MCF 10A (cell line): ENCODE data around the gene STAC. TPM values are rescaled to one million over a fixed set of nuclear protein-coding genes. Genes with fewer than 3 reads are reported as not detected.
"Not testable (repeated sequence)": the region's sequence is repeated elsewhere in the genome, so short reads cannot be mapped to it uniquely, and the experiment has no call there.

Experiments
- BruUV-seq: library from RNA; stranded (reverse); fragments of 400-500 nt; replicated peaks from 2 replicates; lab custom pipeline; 2021; lab: Mats Ljungman, UMichigan
- CTCF ChIA-PET: fragments of 300-600 bp; sonication (Branson Sonifier 250); formaldehyde crosslinking; extraction: SDS; loops from one replicate; lab custom pipeline; 2021; ENCODE audit warnings: antibody characterized with exemption, inconsistent platforms; lab: Yijun Ruan, JAX
- POLR2A ChIA-PET: fragments of 300-600, 350-650 bp; sonication (Branson Sonifier 250); formaldehyde crosslinking; extraction: SDS; loops from one replicate; lab custom pipeline; 2020; ENCODE audit warnings: antibody characterized with exemption, inconsistent platforms; lab: Yijun Ruan, JAX
- DNase-seq: peaks from one replicate; pipeline ENCODE4 v3.0.0-alpha.2; 2018; ENCODE audit not compliant: unreplicated experiment
- H3K27ac Mint-ChIP-seq: one replicate; pipeline ENCODE4 v1.8.0; 2022; ENCODE audit warnings: mild to moderate bottlenecking, low read depth, mixed read lengths; ENCODE audit not compliant: unreplicated experiment
- H3K27me3 Mint-ChIP-seq: one replicate; pipeline ENCODE4 v1.8.0; 2022; ENCODE audit warnings: mixed read lengths; ENCODE audit not compliant: insufficient read depth, unreplicated experiment
- H3K36me3 Mint-ChIP-seq: one replicate; pipeline ENCODE4 v1.8.0; 2022; ENCODE audit warnings: mild to moderate bottlenecking, moderate library complexity, mixed read lengths; ENCODE audit not compliant: insufficient read depth, unreplicated experiment
- H3K4me1 Mint-ChIP-seq: one replicate; pipeline ENCODE4 v1.8.0; 2022; ENCODE audit warnings: mixed read lengths; ENCODE audit not compliant: insufficient read depth, unreplicated experiment
- H3K4me3 Mint-ChIP-seq: one replicate; pipeline ENCODE4 v1.8.0; 2022; ENCODE audit warnings: mild to moderate bottlenecking, moderate library complexity, mixed read lengths; ENCODE audit not compliant: unreplicated experiment
- H3K9me3 Mint-ChIP-seq: one replicate; pipeline ENCODE4 v1.8.0; 2022; ENCODE audit warnings: mixed read lengths; ENCODE audit not compliant: unreplicated experiment
- intact Hi-C: fragments of 100-400 bp; cut with micrococcal nuclease; formaldehyde crosslinking; loops from 2 replicates; pipeline ENCODE4 v1.14.1; 2022
- total RNA-seq: library from RNA; stranded (reverse); gene quantifications from 2 replicates; pipeline ENCODE4 v1.2.3, GENCODE V29; 2022
- TF ChIP-seq, protein P1 (sequence below): fragments of 200-600 bp; IDR thresholded peaks from one replicate; pipeline ENCODE4 v1.8.0; 2022; ENCODE audit warnings: antibody characterized with exemption, mild to moderate bottlenecking; ENCODE audit not compliant: unreplicated experiment

Gene STAC
- total RNA-seq, 1 experiment from 2014 or later, result 1.1 TPM

DNA sequence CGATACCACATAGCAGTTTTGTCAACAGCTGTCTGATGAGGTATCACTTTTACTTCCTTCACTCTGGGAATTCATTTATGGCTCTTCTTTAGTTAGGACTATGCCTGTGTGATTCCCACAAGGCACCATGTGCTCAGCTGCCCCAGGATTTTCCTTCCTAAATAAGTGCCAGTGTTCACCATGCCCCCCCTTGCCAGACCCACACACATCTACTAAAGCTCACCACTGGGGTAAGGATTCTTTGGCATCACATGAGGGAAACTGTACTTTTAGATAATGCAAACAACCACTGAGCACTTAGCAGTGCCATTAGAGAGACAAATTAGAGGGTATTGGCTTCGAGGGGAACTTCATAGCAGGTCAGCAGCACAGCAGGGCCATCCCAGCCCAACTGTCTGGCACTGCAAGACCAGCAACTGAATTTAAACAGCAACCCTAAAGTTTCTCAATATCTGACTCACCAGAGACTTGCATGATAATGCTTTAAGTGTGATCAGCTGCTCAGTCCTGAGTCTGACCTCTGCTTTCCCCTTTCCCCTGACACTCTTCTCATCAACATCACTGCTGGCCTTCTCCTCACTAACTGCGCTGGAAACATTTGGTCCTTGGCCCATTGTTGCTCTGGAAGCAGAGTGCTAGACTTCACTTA, 114.3 kb downstream of the STAC start:
- CTCF ChIA-PET, result interaction anchor here (0.8 to 1.1 kb wide), 2 partner anchors 10 to 46 kb away, joined by 4 to 5 read pairs; no protein-coding TSS in a partner anchor
- H3K4me1 Mint-ChIP-seq, result peaks cover 40% of the 10 kb centered on the region
- TF ChIP-seq, protein P1, sequence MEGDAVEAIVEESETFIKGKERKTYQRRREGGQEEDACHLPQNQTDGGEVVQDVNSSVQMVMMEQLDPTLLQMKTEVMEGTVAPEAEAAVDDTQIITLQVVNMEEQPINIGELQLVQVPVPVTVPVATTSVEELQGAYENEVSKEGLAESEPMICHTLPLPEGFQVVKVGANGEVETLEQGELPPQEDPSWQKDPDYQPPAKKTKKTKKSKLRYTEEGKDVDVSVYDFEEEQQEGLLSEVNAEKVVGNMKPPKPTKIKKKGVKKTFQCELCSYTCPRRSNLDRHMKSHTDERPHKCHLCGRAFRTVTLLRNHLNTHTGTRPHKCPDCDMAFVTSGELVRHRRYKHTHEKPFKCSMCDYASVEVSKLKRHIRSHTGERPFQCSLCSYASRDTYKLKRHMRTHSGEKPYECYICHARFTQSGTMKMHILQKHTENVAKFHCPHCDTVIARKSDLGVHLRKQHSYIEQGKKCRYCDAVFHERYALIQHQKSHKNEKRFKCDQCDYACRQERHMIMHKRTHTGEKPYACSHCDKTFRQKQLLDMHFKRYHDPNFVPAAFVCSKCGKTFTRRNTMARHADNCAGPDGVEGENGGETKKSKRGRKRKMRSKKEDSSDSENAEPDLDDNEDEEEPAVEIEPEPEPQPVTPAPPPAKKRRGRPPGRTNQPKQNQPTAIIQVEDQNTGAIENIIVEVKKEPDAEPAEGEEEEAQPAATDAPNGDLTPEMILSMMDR, result no peak
- H3K9me3 Mint-ChIP-seq, result no peaks in the 10 kb centered on the region
- BruUV-seq, result no TSS peak
- intact Hi-C loops, result no loop called here
- POLR2A ChIA-PET, result no interaction called here
- H3K27ac Mint-ChIP-seq, result peak overlapping the region; percentile 40
- no peaks in the 10 kb centered on the region for H3K36me3 Mint-ChIP-seq
- H3K4me3 Mint-ChIP-seq, result no peak overlapping the region
- peak; percentile 74 for DNase-seq
- H3K27me3 Mint-ChIP-seq, result no peaks in the 10 kb centered on the region

DNA sequence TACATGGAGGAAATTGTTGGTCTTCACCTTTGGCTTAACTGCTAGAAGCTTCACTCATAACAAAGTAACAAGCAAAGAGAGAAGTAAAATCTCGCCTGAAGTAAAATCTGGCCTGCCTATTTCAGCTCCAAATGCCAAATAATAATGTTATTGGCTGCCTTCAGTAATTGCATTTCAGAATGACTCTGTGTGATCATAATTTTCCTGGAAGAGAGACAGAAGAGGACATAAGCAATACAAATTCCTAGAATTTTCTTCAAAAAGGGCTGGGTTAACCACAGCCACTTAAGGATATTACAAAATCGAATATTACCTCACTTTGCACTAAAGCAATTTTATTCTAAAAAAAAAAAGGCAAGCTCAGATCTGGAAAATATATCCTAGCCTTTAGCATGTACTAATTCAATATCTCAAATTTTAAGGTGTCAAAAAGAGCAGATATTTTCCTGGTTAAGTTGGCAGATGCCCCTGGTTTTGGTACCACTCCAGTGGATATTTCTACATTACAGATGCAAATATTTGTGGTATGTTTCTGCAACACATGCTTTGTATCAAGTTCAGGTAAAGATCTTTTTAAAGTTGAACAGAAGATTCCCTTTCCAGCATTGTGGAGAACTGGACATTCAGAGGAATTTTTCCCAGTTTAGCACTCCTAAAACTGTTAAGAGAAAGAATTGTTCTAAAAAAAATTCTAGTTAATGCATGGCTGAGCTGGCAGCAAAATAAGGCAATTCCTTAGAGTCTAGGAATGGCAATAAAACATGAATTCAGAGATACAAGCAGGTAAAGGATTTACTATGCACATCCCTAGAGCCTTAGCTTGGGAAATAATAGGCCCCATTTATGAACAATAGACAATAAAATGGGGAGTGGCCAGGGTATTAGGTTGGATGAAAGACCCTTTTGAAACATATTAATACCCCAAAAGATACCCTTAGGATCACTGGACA, 116.7 kb downstream of the STAC start:
- Mint-ChIP-seq H3K27ac (peak overlapping the region; percentile 59), H3K27me3 (no peaks in the 10 kb centered on the region), H3K4me1 (peaks cover 40% of the 10 kb centered on the region), H3K4me3 (no peak overlapping the region), H3K36me3 (no peaks in the 10 kb centered on the region), H3K9me3 (no peaks in the 10 kb centered on the region)
- no TSS peak for BruUV-seq
- intact Hi-C loops, result loop anchor here (2.0 kb wide), 1 partner anchor 52 kb away; no protein-coding TSS in a partner anchor
- POLR2A ChIA-PET, result interaction anchor here (0.7 to 1.1 kb wide), 3 partner anchors 87 to 180 kb away, joined by 3 to 4 read pairs (median 4); no protein-coding TSS in a partner anchor
- CTCF ChIA-PET, result interaction anchor here (0.6 kb wide), 1 partner anchor 838 kb away, joined by 3 read pairs; no protein-coding TSS in a partner anchor
- TF ChIP-seq, protein P1, result no peak
- peak; percentile 64 for DNase-seq

DNA sequence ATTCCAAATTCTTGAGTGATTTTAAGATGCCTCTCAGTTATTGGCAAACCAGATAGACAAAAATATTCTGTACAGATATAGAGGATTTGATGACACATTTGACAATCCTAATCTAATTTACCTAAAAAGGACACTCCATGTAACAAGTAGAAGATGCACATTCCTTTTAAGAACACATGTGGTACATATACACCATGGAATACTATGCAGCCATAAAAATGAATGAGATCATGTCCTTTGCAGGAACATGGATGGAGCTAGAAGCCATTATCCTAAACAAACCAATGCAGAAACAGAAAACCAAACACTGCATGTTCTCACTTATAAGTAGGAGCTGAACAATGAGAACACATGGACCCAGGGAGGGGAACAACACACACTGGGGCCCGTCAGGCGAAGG, 119.7 kb downstream of the STAC start:
- peaks cover 31% of the 10 kb centered on the region for H3K4me1 Mint-ChIP-seq
- BruUV-seq, H3K9me3 Mint-ChIP-seq, H3K27me3 Mint-ChIP-seq, intact Hi-C loops, H3K36me3 Mint-ChIP-seq, H3K4me3 Mint-ChIP-seq, POLR2A ChIA-PET, DNase-seq, H3K27ac Mint-ChIP-seq: not testable (repeated sequence)
- CTCF ChIA-PET, result interaction anchor here (0.6 to 1.2 kb wide), 3 partner anchors 8 to 202 kb away, joined by 3 to 6 read pairs (median 4); no protein-coding TSS in a partner anchor

DNA sequence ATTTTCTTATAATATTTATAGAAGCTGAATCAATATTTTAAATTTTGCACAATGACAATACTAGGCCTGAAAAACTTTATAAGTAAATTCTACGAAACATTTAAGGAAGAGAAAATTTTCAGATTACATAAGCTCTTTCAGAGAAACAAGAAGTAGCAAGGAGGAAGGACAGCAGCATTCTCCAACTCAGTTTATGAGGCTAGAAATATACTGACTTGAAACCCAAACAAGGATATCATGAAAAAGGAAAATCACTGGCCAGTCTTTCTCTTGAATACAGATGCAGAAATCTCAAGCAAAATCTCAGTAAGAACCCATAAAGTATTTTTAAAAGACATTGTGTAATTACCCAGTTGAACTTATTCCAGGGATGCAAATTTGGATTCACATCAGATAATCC, 121.3 kb downstream of the STAC start:
- Mint-ChIP-seq H3K36me3 (no peaks in the 10 kb centered on the region), H3K9me3 (no peaks in the 10 kb centered on the region), H3K4me3 (no peak overlapping the region), H3K27ac (no peak overlapping the region), H3K4me1 (peaks cover 16% of the 10 kb centered on the region), H3K27me3 (no peaks in the 10 kb centered on the region)
- ChIA-PET POLR2A (no interaction called here), CTCF (no interaction called here)
- BruUV-seq, result no TSS peak
- TF ChIP-seq, protein P1, result no peak
- no peak for DNase-seq
- intact Hi-C loops, result no loop called here
